Activated CD8-positive, alpha-beta memory T cell treated with anti-CD3 and anti-CD28 coated beads, Interleukin-2, amount 50 U/mL, for 1 hour (primary cell): ENCODE measurements around the gene CSNK1G1.
"Not testable (repeated sequence)": the region's sequence is repeated elsewhere in the genome, so short reads cannot be mapped to it uniquely, and the experiment has no call there.

ENCODE experiments used
- DNase-seq: peaks from one replicate; pipeline ENCODE4 v3.0.0-alpha.2; 2020; ENCODE audit errors: extremely low read depth

The CSNK1G1 gene

DNA sequence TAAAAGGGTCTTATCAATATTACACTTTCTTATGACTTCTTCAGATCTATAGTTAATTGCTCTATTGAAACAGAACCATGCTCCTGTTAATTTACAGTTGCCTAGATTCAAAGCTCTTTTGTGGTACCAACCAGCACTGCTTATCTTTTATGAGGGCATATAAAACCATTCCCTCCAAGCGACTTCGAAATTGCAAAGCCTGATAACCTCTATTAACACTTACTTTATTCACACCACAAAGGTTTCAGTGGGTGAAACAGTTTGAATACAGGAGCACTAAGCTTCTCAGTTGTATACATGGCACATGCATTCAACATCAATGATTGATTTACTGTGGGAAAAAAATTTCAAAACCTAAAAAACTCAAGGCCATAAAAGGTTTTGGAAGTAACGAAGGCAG is 118.3 kb downstream of the CSNK1G1 start:
- DNase-seq = no peak

DNA sequence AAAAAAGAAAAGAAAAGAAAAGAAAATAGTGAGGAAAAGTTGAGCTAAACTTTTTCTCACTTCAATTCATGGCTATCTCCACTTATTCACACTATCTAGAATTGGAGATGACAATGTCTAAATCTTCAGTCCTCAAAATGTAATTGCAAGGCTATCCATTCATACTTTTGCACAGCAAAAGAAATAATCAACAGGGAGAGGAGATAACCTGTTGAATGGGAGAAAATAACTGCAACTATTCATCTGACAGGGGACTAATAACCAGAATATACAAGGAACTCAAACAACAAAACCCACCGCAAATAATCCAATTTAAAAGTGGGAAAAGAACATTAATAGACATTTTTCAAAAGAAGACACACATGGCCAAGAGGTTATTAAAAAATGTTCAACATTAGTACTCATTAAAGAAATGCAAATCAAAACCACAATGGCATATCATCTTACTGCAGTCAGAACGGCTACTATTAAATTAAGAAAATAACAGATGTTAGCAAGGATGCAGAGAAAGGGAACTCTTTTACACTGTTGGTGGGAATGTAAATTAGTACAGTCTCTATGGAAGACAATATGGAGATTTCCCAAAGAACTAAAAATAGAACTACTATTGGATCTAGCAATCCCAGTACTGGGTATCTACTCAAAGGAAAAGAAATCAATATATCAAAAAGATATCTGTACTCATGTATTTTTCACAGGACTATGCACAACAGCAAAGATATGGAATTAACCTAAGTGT is 119.6 kb downstream of the CSNK1G1 start:
- DNase-seq = no peak

GRCh38 chr15:64235552-64235951 is 120.4 kb downstream of the CSNK1G1 start:
- no peak for DNase-seq

DNA sequence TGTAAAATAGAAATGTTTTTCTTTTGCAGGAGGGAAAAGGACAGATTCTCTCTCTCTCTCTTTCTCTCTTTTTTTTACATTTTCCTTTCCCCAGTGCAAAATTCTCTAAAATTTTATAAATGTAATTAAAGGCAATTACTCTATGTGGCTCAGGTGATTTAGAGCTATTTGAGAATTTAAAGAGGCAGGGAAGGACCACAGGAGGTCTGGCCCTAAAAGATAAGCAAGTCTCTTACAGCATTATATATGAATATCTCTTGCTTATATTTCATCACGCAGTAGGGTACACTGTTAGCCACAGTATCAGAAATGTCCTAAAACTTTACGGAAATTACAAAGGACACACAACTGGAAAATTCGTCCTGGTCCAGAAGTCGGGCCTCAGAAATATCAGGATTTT is 122.7 kb downstream of the CSNK1G1 start:
- no peak for DNase-seq

DNA sequence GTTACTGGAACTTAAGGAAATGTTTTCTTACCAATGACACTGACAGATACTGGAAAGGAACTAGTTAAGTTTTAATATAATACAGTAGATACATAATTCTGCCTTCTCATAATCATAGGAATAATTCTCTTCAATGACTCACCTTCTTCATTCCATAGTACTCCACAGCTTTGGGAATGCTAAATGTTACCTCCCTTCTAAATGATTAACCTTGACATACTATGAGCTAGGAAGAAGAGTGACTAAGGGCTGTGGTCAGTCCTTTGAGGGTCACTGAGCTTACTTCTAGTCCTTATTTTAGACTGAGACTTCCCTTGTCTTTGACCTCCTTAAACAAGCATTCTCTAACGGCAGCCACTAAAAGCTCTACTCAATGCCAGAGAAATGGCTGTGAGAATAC is 123.6 kb downstream of the CSNK1G1 start:
- no peak for DNase-seq

- no peak for DNase-seq
These were observed 126.7 kb downstream of the CSNK1G1 start for GRCh38 chr15:64229129-64229724.

GRCh38 chr15:64225804-64226203 is 130.2 kb downstream of the CSNK1G1 start:
- no peak for DNase-seq

DNA sequence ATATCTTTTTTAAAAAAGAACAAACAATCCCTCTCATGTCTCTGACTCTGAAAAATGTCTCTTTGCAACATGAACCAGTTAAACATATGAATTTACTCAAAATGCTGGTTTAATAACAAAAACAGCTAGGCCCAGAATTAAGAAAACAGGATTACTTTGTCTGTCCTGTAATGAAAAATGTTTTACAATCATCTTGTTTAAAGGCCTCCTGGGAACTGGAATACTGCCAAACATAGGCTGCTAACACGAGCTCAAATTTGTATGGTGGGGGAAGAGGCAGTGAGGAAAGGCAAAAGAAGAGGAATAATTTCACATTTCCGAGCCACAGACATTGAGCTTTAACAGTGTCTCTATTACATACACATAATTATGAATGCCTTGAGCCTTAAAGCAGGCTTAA is 131.5 kb downstream of the CSNK1G1 start:
- DNase-seq = no peak

GRCh38 chr15:64223882-64224281 is 132.1 kb downstream of the CSNK1G1 start:
- DNase-seq = no peak

GRCh38 chr15:64222573-64223366 is 133.2 kb downstream of the CSNK1G1 start:
- no peak for DNase-seq

GRCh38 chr15:64221911-64222310 is 134.1 kb downstream of the CSNK1G1 start:
- DNase-seq = not testable (repeated sequence)

- not testable (repeated sequence) for DNase-seq
These were observed 138.6 kb downstream of the CSNK1G1 start for GRCh38 chr15:64217429-64217750.

DNA sequence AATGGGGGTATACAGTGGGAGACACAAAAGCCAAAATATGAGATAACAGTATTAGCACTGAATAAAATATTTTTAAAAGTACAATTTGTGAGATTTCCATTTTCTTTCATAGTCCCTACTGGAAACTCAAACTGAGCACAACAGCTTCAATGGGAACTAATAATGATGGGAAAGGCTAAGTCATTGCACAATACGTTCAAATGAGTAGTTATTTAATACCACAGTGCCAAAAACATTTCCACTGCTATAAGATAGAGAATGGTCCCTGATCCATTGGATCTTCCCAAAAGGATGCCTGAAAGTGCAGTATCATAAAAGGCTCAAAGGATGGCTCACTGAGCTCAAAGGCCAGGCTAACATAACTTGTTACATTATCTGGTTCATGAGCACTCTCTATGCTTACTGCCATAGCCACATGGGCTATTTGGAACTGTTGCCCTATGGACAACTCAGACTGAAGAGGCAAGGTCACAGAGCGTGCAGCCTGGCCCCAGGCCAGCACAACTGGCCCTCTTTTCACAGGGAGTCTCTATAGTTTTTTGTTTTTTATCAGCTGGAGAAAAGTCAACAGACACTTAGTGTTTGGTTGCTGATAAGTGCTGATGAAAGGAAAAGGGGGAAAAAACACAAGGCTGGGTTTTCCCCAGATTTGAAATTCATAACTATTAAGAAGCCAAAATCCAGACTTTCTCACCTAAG is 139.1 kb downstream of the CSNK1G1 start:
- DNase-seq = no peak

DNA sequence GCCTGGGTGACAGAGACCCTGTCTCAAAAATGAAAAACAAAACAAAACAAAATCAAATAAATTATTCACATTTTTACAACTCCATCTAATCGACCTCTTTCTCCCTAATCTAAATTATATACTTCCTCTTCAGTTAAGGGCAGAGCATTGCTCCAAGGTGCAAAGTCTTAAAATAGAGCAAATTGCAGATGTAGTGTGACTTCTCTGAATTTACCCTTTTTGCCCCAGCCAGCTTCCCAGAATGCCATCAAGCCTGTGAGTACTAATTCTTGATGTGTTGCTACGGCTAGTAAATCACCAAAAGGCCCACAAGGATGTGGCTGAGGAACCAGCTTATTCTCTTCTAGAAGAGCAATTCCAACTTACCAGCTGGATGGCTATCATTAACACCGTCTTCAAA is 139.8 kb downstream of the CSNK1G1 start:
- DNase-seq = no peak

- DNase-seq = no peak
These were observed 142.3 kb downstream of the CSNK1G1 start for GRCh38 chr15:64213646-64214045.

- DNase-seq = no peak
These were observed 144.3 kb downstream of the CSNK1G1 start for GRCh38 chr15:64211696-64212095.

DNA sequence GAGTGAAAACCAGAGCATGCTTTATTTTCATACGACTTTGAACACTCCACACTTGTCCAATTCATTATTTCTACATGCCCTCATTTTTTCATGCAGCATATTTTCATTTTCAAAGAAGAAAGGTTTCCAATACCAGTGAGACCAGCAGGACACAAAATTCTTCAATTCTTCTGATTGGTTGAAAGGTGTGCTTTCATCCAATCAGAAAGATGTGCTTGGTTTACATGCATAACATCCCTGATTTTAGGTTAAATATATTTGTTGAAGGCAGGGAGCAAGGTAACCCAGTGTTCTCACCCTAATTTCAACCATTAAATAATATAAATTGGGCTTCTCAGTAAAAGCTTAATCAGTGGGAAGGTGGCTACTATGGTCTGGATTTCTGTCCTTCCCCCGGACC is 145.6 kb downstream of the CSNK1G1 start:
- DNase-seq = no peak

- no peak for DNase-seq
These were observed 146.2 kb downstream of the CSNK1G1 start for GRCh38 chr15:64209680-64210334.

DNA sequence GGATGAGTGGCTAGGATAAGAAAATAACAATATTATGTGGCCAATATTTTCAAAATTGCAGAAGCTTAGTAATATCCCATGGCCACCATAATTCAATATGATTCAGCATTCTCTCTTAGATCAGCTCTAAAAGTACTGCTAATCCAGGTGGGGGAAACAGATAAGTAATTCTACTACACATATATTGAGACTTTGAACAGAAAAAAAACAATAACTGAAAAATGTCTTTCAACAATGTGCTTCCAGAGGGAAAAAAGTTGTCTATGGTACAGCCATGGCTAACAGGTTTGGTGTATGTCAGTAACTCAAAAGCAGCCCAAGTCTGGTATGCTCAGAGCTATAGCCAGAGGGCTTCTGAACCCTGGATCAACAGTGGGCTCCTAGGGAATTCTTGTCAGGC is 150.8 kb downstream of the CSNK1G1 start:
- no peak for DNase-seq

GRCh38 chr15:64197425-64197824 is 158.5 kb downstream of the CSNK1G1 start:
- no peak for DNase-seq

DNA sequence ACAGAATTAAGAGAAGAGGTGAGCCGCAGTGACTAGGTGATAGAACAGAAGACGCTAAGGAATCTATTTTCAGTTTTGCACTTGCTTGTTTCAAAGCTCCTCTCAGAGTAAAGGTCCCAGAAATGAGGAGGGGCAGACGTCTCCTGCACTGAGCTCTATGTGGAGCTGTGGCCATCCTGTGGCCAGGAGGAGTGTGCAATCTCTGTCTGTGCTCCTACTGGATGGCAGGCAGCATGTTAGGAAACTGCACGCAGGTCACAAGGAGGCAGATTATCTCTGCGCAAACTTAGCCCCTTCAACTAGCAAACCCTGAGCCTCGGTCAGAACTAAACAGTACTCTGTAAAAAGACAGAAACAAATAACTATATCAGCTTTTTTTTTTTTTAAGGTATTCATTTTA is 162.0 kb downstream of the CSNK1G1 start:
- no peak for DNase-seq
